AG04450 (cell line): ENCODE measurements around the gene PYGB. TPM values are rescaled to one million over a fixed set of nuclear protein-coding genes. Genes with fewer than 3 reads are reported as not detected.

Experiments used
- CTCF ChIA-PET: fragments of 300-600, 350-600 bp; formaldehyde crosslinking; extraction: SDS; loops from one replicate; lab custom pipeline; 2022; ENCODE audit warnings: antibody characterized with exemption, inconsistent platforms; lab: Charles Lee
- POLR2A ChIA-PET: fragments of 350-600 bp; formaldehyde crosslinking; extraction: SDS; loops from one replicate; lab custom pipeline; 2021; ENCODE audit warnings: antibody characterized with exemption, inconsistent platforms; lab: Yijun Ruan, JAX
- DNase-seq: peaks from one replicate; pipeline ENCODE4 v3.0.0-alpha.2; 2011; ENCODE audit warnings: low read depth, low spot score
- H3K27ac ChIP-seq: one replicate; pipeline ENCODE4 v1.5.1; 2012; ENCODE audit warnings: low read depth, low read length, control low read depth
- H3K27me3 ChIP-seq: one replicate; pipeline ENCODE4 v1.6.0; 2012; ENCODE audit warnings: low read length; ENCODE audit not compliant: control insufficient read depth, insufficient read depth
- H3K4me3 ChIP-seq: 2 replicates; pipeline ENCODE4 v1.5.1; 2011; ENCODE audit warnings: mild to moderate bottlenecking, low read depth, low read length, control low read depth
- H3K9me3 ChIP-seq: 2 replicates; pipeline ENCODE4 v1.5.1; 2012; ENCODE audit warnings: low read length; ENCODE audit not compliant: control insufficient read depth, insufficient read depth
- polyA plus RNA-seq: library from polyadenylated mRNA; depleted of rRNA; stranded (reverse); fragments of >200 nt; gene quantifications from 2 replicates; pipeline ENCODE4 v1.2.3, GENCODE V29; 2011
- TF ChIP-seq, protein P1 (sequence below): IDR thresholded peaks from 2 replicates; pipeline ENCODE4 v1.5.1; 2011; ENCODE audit warnings: low read depth, low read length, control low read depth, inconsistent platforms

The PYGB gene
- polyA plus RNA-seq, 1 experiment = 43.2 TPM

DNA sequence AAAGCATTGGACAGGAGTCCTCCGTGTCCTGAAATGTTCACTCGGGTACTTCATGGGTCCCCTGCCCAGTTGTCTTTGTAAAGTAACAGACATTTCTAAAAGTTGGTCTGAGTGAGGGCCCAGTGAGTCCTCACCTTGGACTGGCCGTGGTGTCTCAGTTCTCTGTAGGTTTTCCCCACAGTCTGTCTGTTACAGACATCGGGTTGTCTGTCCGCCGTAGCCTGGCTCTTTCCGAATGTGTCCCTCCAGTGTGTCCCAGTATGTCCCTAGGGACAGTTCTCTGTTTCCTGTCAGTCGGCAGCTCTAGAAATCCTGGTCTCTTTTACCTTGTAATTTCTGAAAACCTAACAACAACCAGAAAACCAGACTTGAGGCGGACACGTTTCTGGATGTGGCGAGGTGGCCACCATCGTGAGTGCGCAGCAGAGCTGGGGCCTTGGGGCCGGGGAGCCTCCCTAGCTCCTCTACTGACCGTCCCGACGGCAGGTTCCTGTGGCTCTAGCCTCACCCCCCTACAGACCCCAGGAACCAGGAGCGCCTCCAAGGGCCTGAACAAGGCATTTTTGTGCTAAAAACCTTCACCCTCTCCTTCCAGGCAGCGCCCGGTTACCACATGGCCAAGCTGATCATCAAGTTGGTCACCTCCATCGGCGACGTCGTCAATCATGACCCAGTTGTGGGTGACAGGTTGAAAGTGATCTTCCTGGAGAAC, 42.2 kb downstream of the PYGB start:
- ChIA-PET CTCF (interaction anchor here (2.3 kb wide), 1 partner anchor 109 kb away, joined by 11 read pairs; no protein-coding TSS in a partner anchor), POLR2A (no interaction called here)
- no peak for DNase-seq

DNA sequence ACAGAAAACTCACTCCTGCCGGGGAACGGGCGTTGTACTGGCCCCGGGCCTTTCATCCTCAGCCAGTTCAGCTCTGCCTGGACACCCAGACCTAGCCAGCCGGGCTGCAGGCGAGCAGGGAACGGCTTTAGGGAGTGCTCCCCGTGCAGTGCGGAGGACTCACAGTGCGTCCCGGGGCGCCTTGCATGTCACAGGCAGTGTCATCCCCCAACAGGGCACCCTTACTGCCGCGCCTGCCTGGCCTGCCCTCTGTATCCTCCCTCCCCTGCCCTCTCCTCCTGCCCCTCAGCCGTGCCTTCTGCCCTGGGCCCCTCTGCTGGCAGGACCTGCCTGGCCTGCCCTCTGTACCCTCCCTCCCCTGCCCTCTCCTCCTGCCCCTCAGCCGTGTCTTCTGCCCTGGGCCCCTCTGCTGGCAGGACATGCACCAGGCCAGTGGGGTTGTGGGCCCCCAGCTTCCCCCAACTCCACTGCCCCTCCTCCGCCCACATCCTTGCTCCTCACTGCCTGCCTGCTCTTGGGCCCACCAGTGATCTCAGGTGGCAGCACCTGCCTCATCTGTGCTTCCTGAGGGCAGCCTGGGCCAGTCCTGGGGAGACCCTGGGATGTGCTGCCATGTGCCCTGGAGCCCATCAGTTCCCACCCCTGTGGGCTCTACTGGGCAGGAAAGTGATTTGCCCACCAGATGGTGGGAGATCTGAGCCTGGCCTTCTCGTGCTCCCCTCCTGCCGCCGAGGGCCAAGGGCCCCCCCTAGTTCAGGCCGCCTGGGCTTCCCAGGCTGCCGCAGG, 43.0 kb downstream of the PYGB start:
- Histone ChIP-seq H3K4me3 (no peak overlapping the region), H3K27me3 (no peaks in the 10 kb centered on the region), H3K27ac (no peak overlapping the region), H3K9me3 (no peaks in the 10 kb centered on the region; the same call in 1 of the 2 replicates)
- no peak for DNase-seq
- TF ChIP-seq, protein P1, sequence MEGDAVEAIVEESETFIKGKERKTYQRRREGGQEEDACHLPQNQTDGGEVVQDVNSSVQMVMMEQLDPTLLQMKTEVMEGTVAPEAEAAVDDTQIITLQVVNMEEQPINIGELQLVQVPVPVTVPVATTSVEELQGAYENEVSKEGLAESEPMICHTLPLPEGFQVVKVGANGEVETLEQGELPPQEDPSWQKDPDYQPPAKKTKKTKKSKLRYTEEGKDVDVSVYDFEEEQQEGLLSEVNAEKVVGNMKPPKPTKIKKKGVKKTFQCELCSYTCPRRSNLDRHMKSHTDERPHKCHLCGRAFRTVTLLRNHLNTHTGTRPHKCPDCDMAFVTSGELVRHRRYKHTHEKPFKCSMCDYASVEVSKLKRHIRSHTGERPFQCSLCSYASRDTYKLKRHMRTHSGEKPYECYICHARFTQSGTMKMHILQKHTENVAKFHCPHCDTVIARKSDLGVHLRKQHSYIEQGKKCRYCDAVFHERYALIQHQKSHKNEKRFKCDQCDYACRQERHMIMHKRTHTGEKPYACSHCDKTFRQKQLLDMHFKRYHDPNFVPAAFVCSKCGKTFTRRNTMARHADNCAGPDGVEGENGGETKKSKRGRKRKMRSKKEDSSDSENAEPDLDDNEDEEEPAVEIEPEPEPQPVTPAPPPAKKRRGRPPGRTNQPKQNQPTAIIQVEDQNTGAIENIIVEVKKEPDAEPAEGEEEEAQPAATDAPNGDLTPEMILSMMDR = no peak
- ChIA-PET CTCF (no interaction called here), POLR2A (no interaction called here)

More for the DNA sequence above, 42.2 kb downstream of the PYGB start:
- TF ChIP-seq, protein P1 = no peak
- no peaks in the 10 kb centered on the region for H3K27me3 ChIP-seq
- H3K4me3 ChIP-seq = no peak overlapping the region
- H3K27ac ChIP-seq = no peak overlapping the region
- no peaks in the 10 kb centered on the region; the same call in 1 of the 2 replicates for H3K9me3 ChIP-seq

DNA sequence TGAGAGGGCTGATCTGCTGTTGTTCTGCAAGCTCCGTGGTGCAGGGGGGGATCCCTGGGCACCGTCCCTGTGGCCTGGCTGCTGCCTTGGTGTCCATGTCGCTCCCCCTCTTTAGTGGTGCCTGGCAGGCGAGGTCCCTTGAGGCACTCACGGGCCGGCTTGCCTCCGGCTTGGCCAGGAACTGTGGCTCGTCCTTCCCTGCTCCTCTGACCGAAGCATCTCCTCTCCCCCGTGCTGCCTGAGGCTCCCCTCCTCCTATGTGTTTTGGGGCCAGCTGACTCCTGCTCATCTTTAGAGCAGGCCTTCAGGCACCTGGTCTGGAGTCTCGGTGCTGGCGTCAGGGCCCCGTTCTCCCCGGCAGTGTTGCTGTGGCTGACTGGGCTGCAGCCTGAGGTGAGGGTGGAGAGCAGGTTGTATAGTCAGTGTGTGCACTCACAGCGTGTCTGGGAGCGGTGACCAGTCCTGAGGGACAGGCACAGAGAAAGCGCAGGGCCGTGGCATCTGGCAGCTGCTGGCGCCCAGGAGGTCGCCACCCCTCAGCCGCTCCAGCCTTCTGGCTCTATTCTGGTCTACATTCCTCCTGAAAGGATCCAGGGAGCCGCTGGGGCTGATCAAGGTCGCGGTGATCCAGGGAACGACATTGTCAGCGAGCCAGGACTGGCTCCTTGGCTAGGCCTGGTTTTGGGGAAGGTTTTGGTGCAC, 43.7 kb downstream of the PYGB start:
- no peak overlapping the region for H3K27ac ChIP-seq
- H3K4me3 ChIP-seq = no peak overlapping the region
- no peaks in the 10 kb centered on the region for H3K27me3 ChIP-seq
- TF ChIP-seq, protein P1 = no peak
- ChIA-PET POLR2A (no interaction called here), CTCF (no interaction called here)
- no peak for DNase-seq
- H3K9me3 ChIP-seq = no peaks in the 10 kb centered on the region; the same call in 1 of the 2 replicates

DNA sequence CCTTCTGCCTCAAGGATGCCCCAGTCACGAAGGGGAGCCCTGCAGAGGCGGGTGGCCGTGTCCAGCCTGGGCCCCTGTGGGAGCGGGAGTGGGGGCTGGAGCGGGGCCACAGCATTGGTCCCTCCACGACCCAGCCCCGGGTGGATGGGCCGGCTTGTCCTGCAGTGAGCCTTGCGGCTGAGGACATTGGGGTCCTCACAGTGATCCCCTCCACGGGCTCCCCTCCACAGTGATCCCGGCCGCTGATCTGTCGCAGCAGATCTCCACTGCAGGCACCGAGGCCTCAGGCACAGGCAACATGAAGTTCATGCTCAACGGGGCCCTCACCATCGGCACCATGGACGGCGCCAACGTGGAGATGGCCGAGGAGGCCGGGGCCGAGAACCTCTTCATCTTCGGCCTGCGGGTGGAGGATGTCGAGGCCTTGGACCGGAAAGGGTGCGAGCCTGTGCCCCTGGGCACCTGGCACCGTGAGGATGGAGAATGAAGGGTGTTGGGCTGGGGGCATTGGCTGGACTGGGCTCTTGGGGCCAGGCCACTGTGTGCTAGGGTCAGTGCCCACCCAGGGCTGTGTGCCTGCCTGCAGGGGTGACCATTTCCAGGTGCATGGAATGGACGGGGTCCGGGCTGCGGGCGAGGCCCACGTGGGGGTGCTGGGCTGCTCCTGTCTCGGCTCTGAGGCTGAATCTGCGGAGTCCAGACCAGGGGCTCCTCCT, 44.4 kb downstream of the PYGB start:
- Histone ChIP-seq H3K27me3 (no peaks in the 10 kb centered on the region), H3K9me3 (no peaks in the 10 kb centered on the region), H3K4me3 (no peak overlapping the region), H3K27ac (no peak overlapping the region)
- DNase-seq = no peak
- TF ChIP-seq, protein P1 = no peak
- ChIA-PET POLR2A (no interaction called here), CTCF (interaction anchor here (3.9 kb wide), 1 partner anchor 107 kb away, joined by 93 read pairs; no protein-coding TSS in a partner anchor)
